HUDEP-2 (cell line): ENCODE measurements around the gene LRRC23.
"Not testable (repeated sequence)": the region's sequence is repeated elsewhere in the genome, so short reads cannot be mapped to it uniquely, and the experiment has no call there.

Experiments
- DNase-seq, 76 experiments: peaks; one replicate each; lab custom pipeline; 2025; ENCODE audit not compliant: unreplicated experiment in 76 of 76; lab: John Stamatoyannopoulos, UW

LRRC23 gene

GRCh38 chr12:6904280-6905276 lies at the start of gene LRRC23:
TSS of gene LRRC23 (plus strand) at chr12:6904822. CDS start at chr12:6905634, 812 bp downstream.
- DNase-seq: peak in 75 of 76 experiments; percentile 24 to 96 (median 89)

GRCh38 chr12:6855322-6855721 lies 49.3 kb upstream of the LRRC23 start:
- no peak for DNase-seq

GRCh38 chr12:6858799-6859198 lies 45.8 kb upstream of the LRRC23 start:
- no peak for DNase-seq

GRCh38 chr12:6860116-6860515 lies 44.5 kb upstream of the LRRC23 start:
- no peak for DNase-seq

- DNase-seq: no peak
These were observed 43.7 kb upstream of the LRRC23 start for GRCh38 chr12:6860942-6861341.

- no peak for DNase-seq
These were observed 43.2 kb upstream of the LRRC23 start for GRCh38 chr12:6861391-6861790.

- no peak for DNase-seq
These were observed 41.6 kb upstream of the LRRC23 start for GRCh38 chr12:6863033-6863432.

GRCh38 chr12:6863586-6864321 lies 40.9 kb upstream of the LRRC23 start:
- no peak for DNase-seq

GRCh38 chr12:6865307-6865706 lies 39.3 kb upstream of the LRRC23 start:
- DNase-seq: not testable (repeated sequence)

- no peak for DNase-seq
These were observed 38.3 kb upstream of the LRRC23 start for GRCh38 chr12:6866163-6866919.

GRCh38 chr12:6866920-6867412 lies 37.7 kb upstream of the LRRC23 start:
- DNase-seq: peak in 5 of 76 experiments; percentile 36 to 55 (median 47)

GRCh38 chr12:6867413-6868210 lies 37.0 kb upstream of the LRRC23 start, which contains the start of gene TPI1:
TSS of gene TPI1 (plus strand) at chr12:6867531. CDS start at chr12:6867567, 36 bp downstream.
- peak in 68 of 76 experiments; percentile 5 to 85 (median 66) for DNase-seq

- peak in 32 of 76 experiments; percentile 2 to 47 (median 16) for DNase-seq
These were observed 36.2 kb upstream of the LRRC23 start for GRCh38 chr12:6868211-6869048.

- peak in 72 of 76 experiments; percentile 15 to 85 (median 68) for DNase-seq
These were observed 35.3 kb upstream of the LRRC23 start for GRCh38 chr12:6869049-6870021.

GRCh38 chr12:6870304-6870703 lies 34.3 kb upstream of the LRRC23 start:
- DNase-seq: not testable (repeated sequence)

GRCh38 chr12:6871052-6871957 lies 33.3 kb upstream of the LRRC23 start:
- DNase-seq: peak in 53 of 76 experiments; percentile 4 to 66 (median 37)
